ENCODE data around the gene PROSER2.

GRCh38 chr10:11794566-11794965, 28.6 kb upstream of the PROSER2 start:
- no peak for TF ChIP-seq CTCF (IDR thresholded peaks at IDR 0.05; ENCODE audit: low read depth, low read length, poor library complexity, severe bottlenecking)
- no peak for TF ChIP-seq EZH2phosphoT487 (IDR thresholded peaks at IDR 0.05; ENCODE audit: borderline replicate concordance, low read length)
